ENCODE data around the gene SHROOM3. TPM values are rescaled to one million over a fixed set of nuclear protein-coding genes. Genes with fewer than 3 reads are reported as not detected.
"Not testable (repeated sequence)": the region's sequence is repeated elsewhere in the genome, so short reads cannot be mapped to it uniquely, and the experiment has no call there.

Gene SHROOM3
- polyA plus RNA-seq (ENCODE audit: insufficient read length in 4 of 4): 10 to 100 TPM; 33.3 to 39.2 (median 37.6) TPM

GRCh38 chr4:76434901-76435527 is at the start of gene SHROOM3:
Gene SHROOM3 (plus strand): TSS chr4:76435229. CDS start chr4:76436053, 824 bp downstream.
- DNase-seq (ENCODE audit: low read depth in 4 of 4, low spot score in 3 of 4): no peak

DNA sequence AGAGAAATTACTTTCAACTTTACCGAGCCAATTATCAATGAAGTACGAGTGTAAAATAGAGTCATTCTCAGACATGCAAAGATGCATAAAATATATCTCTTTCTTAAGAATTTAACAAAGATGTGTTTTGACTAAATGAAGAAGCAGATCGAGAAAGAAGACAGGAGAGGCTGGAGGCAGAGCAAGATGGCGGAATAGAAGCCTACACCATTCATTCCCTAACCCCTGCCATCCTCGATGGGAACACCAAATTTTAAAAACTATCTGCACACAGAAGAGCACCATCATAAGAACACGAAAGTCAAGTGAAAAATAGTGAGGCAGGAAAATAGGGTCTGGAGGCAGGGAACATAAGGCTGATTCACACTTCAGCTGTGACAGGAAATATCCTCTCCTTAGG is 49.1 kb upstream of the SHROOM3 start:
- no peak for DNase-seq (ENCODE audit: low read depth in 4 of 4, low spot score in 3 of 4)

- DNase-seq (ENCODE audit: low read depth in 4 of 4, low spot score in 3 of 4): no peak
Observed at GRCh38 chr4:76386566-76387305, 48.3 kb upstream of the SHROOM3 start.

- no peak for DNase-seq (ENCODE audit: low read depth in 4 of 4, low spot score in 3 of 4)
Observed at GRCh38 chr4:76388160-76388908, 46.7 kb upstream of the SHROOM3 start.

GRCh38 chr4:76401654-76402053 is 33.4 kb upstream of the SHROOM3 start:
- DNase-seq (ENCODE audit: low read depth in 4 of 4, low spot score in 3 of 4): no peak

- no peak for DNase-seq (ENCODE audit: low read depth in 4 of 4, low spot score in 3 of 4)
Observed at GRCh38 chr4:76406081-76406480, 28.9 kb upstream of the SHROOM3 start.

- DNase-seq (ENCODE audit: low read depth in 4 of 4, low spot score in 3 of 4): no peak
Observed at GRCh38 chr4:76407440-76408119, 27.4 kb upstream of the SHROOM3 start.

DNA sequence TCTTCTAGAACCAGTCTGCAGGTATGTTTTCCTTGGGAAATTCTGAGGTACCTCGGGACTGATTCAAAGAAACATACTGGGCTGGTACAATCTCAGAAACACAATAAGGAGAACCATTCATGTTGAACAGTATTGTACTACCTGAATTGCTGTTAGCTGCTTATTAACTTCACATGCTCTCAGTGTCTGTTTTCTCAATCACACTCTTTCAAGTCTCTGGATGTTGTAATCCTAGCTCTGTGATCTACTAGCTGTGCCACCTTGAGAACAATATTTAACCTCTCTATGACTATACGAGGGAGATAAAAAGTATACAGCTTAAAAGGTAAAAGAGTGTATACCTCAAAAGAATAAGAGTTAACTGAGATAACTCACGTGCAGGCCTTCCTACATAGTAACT is 24.4 kb upstream of the SHROOM3 start:
- DNase-seq (ENCODE audit: low read depth in 4 of 4, low spot score in 3 of 4): no peak

- no peak for DNase-seq (ENCODE audit: low read depth in 4 of 4, low spot score in 3 of 4)
Observed at GRCh38 chr4:76420188-76420761, 14.8 kb upstream of the SHROOM3 start.

- no peak for DNase-seq (ENCODE audit: low read depth in 4 of 4, low spot score in 3 of 4)
Observed at GRCh38 chr4:76420762-76421581, 14.1 kb upstream of the SHROOM3 start, which contains the start of gene CCDC158. Gene CCDC158 (minus strand): TSS chr4:76421141. CDS start chr4:76403207, 17,934 bp downstream.

- DNase-seq (ENCODE audit: low read depth in 4 of 4, low spot score in 3 of 4): not testable (repeated sequence)
Observed at GRCh38 chr4:76423159-76423558, 11.9 kb upstream of the SHROOM3 start.

- no peak for DNase-seq (ENCODE audit: low read depth in 4 of 4, low spot score in 3 of 4)
Observed at GRCh38 chr4:76426272-76426671, 8.8 kb upstream of the SHROOM3 start.

DNA sequence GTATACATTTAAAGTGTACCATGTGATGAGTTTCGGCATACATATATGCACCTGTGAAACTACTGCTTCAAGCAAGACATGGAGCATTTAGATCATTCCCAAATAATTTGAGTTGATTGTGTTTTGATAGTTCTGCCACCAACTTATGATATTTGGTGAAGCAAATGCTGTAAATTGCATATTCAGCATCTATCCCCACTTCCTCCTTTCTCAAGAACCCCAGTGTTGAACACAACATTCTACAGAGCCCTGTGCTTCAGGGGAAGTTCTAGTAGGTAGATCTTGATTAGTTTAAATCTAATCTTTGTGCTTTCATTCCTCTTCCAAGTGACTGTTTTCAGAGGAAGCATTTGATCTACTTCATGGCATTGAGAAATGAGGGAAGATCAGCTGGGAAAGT is 5.4 kb upstream of the SHROOM3 start:
- DNase-seq (ENCODE audit: low read depth in 4 of 4, low spot score in 3 of 4): no peak

DNA sequence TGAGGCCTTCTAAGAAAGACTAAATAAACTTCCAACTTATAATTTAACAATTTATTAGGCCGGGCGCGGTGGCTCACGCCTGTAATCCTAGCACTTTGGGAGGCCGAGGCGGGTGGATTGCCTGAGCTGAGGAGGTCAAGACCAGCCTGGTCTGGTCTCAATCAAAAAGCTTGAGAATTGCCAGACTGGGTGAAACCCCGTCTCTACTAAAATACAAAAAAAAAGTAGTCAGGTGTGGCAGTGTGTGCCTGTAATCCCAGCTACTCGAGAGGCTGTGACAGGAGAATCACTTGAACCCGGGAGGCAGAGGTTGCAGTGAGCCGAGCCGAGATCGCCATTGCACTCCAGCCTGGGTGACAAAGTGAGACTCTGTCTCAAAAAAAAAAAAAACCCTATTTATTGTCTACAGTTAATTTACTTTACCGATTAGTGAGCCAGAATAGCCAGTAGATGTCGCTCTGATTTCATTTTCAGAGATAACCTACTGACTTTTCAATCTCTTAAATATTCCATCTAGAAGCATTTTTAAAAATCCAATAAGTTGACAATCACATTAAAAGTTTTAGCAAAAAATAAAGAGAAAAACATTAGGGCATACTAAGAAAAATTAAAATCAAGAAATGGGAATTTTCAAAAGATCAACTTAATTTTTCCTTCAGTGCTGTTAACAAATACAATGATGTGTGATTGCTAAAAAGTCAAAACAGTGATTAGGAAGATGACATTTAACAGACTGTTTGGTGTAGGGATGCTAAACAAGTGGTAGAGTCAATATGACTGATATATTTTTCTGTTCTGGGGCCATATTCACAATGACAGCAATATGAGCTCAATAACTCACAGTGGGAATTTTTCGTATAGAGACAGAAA is 4.3 kb upstream of the SHROOM3 start:
- DNase-seq (ENCODE audit: low read depth in 4 of 4, low spot score in 3 of 4): no peak

GRCh38 chr4:76435528-76436319 is 695 bp downstream of the SHROOM3 start:
- DNase-seq (ENCODE audit: low read depth in 4 of 4, low spot score in 3 of 4): no peak

DNA sequence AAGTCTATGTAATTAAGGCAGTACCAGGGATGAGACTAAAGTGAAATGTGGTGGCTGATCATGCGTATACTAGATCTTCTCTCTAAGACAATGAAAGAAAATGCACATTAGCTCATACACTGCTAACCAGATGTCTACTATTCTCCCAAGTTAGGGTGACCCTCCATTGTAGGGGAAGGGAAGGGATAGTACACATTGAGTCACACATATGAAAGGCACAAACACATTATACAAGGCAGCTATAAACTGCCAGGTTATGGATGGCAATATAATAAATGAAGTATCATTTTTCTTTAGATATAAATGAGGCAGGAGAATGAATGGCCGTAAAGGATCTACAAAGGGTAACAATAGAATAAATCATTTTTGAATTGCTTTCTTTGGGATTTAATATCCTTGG is 4.5 kb downstream of the SHROOM3 start:
- DNase-seq (ENCODE audit: low read depth in 4 of 4, low spot score in 3 of 4): no peak

GRCh38 chr4:76441881-76442280 is 6.9 kb downstream of the SHROOM3 start:
- no peak for DNase-seq (ENCODE audit: low read depth in 4 of 4, low spot score in 3 of 4)

- DNase-seq (ENCODE audit: low read depth in 4 of 4, low spot score in 3 of 4): no peak
Observed at GRCh38 chr4:76442807-76443206, 7.8 kb downstream of the SHROOM3 start.
